Endodermal cell (in vitro differentiated cells): ENCODE results near the gene MAPK8IP1. TPM values are rescaled to one million over a fixed set of nuclear protein-coding genes. Genes with fewer than 3 reads are reported as not detected.

Experiments used
- DNase-seq: peaks from one replicate; pipeline ENCODE4 v3.0.0-alpha.2; 2017
- H3K27ac ChIP-seq: 2 replicates; pipeline ENCODE4 v1.5.1; 2013; ENCODE audit warnings: mild to moderate bottlenecking, low read depth, low read length, moderate library complexity
- H3K27me3 ChIP-seq: 2 replicates; pipeline ENCODE4 v1.6.1; 2013; ENCODE audit warnings: mild to moderate bottlenecking, low read length, moderate library complexity; ENCODE audit not compliant: insufficient read depth, control insufficient read depth, poor library complexity, severe bottlenecking
- H3K36me3 ChIP-seq: 2 replicates; pipeline ENCODE4 v1.7.0; 2013; ENCODE audit warnings: mild to moderate bottlenecking, low read length, moderate library complexity; ENCODE audit not compliant: control insufficient read depth, insufficient read depth
- H3K4me1 ChIP-seq: one replicate; pipeline ENCODE4 v1.7.0; 2013; ENCODE audit warnings: low read length; ENCODE audit not compliant: control insufficient read depth, insufficient read depth
- H3K4me3 ChIP-seq: 2 replicates; pipeline ENCODE4 v1.5.1; 2013; ENCODE audit warnings: mild to moderate bottlenecking, low read length, moderate library complexity
- H3K9ac ChIP-seq: 2 replicates; pipeline ENCODE4 v1.6.1; 2013; ENCODE audit warnings: mild to moderate bottlenecking, low read length, moderate library complexity; ENCODE audit not compliant: poor library complexity, severe bottlenecking; ENCODE audit errors: extremely low read depth
- H3K9me3 ChIP-seq: 2 replicates; pipeline ENCODE4 v1.6.1; 2013; ENCODE audit warnings: mild to moderate bottlenecking, low read length, moderate library complexity; ENCODE audit not compliant: control insufficient read depth
- H3K27ac Mint-ChIP-seq: 2 replicates; pipeline ENCODE4 v1.8.0; 2020; ENCODE audit warnings: mixed read lengths
- H3K27me3 Mint-ChIP-seq: 2 replicates; pipeline ENCODE4 v1.8.0; 2021; ENCODE audit warnings: mild to moderate bottlenecking, mixed read lengths; ENCODE audit not compliant: insufficient read depth
- H3K36me3 Mint-ChIP-seq: 2 replicates; pipeline ENCODE4 v1.8.0; 2020; ENCODE audit warnings: low read depth, mixed read lengths
- H3K4me1 Mint-ChIP-seq: 2 replicates; pipeline ENCODE4 v1.8.0; 2020; ENCODE audit warnings: mixed read lengths
- H3K4me3 Mint-ChIP-seq: 2 replicates; pipeline ENCODE4 v1.8.0; 2020; ENCODE audit warnings: mild to moderate bottlenecking, moderate library complexity, mixed read lengths
- H3K9me3 Mint-ChIP-seq: 2 replicates; pipeline ENCODE4 v1.8.0; 2020; ENCODE audit warnings: mild to moderate bottlenecking, mixed read lengths
- WGBS, 2 experiments: methylation state at CpG; one replicate each; pipeline versions ENCODE4 v1.1.5 to v1.1.7; 2013; ENCODE audit warnings: missing lambda C conversion rate in 2 of 2, mixed read lengths in 1 of 2; ENCODE audit not compliant: insufficient coverage in 1 of 2, insufficient read length in 1 of 2; 5-methylcytosine and 5-hydroxymethylcytosine counted together
- total RNA-seq, 2 donors: library from RNA; stranded (reverse); fragmentation: NEBNext Ultra II Directional in 1 of 2; extraction: Animal tissue kit (Norgen Biotek cat#: 25700) in 1 of 2; gene quantifications; 2 replicates in 1 of 2; 3 replicates in 1 of 2; pipeline ENCODE4 v1.2.1, GENCODE V29; 2021
- TF ChIP-seq, protein P1 (sequence below): fragments of 200-600 bp; sonication (generic); conservative IDR thresholded peaks from 2 replicates; pipeline ENCODE4 v1.5.0; 2021; ENCODE audit warnings: antibody characterized with exemption, mild to moderate bottlenecking

The MAPK8IP1 gene
- total RNA-seq, 2 donors from 2014 or later = 11.2 to 12.8 TPM

DNA sequence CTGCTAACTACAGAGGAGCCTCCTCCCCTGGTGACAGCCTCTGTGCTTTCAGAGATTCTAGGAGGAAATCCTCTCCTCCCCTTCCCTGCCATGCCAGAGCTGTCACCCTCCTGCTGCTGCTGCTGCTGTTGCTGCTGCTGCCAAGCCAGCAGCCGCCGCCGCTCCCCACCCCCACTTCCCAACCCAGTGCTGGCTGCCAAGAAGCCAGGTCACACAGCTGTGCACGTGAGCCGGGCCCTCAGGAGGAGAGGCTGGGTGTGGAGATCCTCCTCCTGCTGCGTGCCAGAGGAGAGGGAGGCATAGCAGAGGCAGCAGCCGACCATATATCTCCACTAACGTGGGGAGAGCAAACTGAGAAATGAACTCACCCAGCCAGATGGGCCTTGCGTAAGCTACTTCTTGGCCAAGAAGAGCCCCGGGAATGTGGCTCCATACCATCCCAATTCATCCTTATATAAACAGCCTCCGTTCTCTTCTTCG lies 25.8 kb upstream of the MAPK8IP1 start:
- peaks cover 69% of the 10 kb centered on the region for H3K36me3 ChIP-seq
- no peaks in the 10 kb centered on the region for H3K9me3 Mint-ChIP-seq
- H3K9me3 ChIP-seq = no peaks in the 10 kb centered on the region
- WGBS, 2 experiments = 52 to 59% methylated on average over 10 to 12 of the region's 12 CpGs
- H3K9ac ChIP-seq = no peak overlapping the region
- peaks cover 6% of the 10 kb centered on the region for H3K4me1 Mint-ChIP-seq
- no peak overlapping the region for H3K27ac Mint-ChIP-seq
- H3K4me1 ChIP-seq = no peaks in the 10 kb centered on the region
- H3K27ac ChIP-seq = no peak overlapping the region
- TF ChIP-seq, protein P1, sequence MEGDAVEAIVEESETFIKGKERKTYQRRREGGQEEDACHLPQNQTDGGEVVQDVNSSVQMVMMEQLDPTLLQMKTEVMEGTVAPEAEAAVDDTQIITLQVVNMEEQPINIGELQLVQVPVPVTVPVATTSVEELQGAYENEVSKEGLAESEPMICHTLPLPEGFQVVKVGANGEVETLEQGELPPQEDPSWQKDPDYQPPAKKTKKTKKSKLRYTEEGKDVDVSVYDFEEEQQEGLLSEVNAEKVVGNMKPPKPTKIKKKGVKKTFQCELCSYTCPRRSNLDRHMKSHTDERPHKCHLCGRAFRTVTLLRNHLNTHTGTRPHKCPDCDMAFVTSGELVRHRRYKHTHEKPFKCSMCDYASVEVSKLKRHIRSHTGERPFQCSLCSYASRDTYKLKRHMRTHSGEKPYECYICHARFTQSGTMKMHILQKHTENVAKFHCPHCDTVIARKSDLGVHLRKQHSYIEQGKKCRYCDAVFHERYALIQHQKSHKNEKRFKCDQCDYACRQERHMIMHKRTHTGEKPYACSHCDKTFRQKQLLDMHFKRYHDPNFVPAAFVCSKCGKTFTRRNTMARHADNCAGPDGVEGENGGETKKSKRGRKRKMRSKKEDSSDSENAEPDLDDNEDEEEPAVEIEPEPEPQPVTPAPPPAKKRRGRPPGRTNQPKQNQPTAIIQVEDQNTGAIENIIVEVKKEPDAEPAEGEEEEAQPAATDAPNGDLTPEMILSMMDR = no peak
- no peak overlapping the region for H3K4me3 ChIP-seq
- no peaks in the 10 kb centered on the region for H3K27me3 Mint-ChIP-seq
- peaks cover 50% of the 10 kb centered on the region for H3K36me3 Mint-ChIP-seq
- H3K27me3 ChIP-seq = no peaks in the 10 kb centered on the region
- H3K4me3 Mint-ChIP-seq = no peak overlapping the region
- DNase-seq = peak; percentile 82

DNA sequence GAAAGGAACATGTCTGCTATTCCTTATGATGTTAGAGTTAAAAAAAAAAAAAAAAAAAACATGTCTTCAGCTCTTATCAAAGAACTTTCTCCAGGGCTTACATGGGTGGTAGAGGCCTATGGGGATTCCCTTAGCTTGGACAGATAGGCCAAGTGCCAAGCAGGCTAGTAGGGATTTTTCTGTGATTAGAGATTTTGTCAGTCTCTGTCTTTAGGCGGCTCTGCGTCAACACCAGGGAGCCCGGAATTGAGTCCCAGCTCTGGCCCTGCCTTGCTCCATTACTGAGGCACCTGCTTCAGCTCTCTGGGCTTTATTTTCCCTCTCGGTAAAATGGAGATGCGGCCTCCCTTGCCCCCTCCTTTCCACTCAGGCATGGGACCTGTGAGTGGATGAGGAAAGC lies 25.1 kb upstream of the MAPK8IP1 start:
- no peaks in the 10 kb centered on the region for H3K27me3 ChIP-seq
- no peak overlapping the region for H3K4me3 ChIP-seq
- peaks cover 6% of the 10 kb centered on the region for H3K4me1 Mint-ChIP-seq
- H3K27ac ChIP-seq = no peak overlapping the region
- H3K27me3 Mint-ChIP-seq = no peaks in the 10 kb centered on the region
- H3K36me3 Mint-ChIP-seq = peaks cover 53% of the 10 kb centered on the region
- H3K36me3 ChIP-seq = peaks cover 72% of the 10 kb centered on the region
- TF ChIP-seq, protein P1 = no peak
- H3K27ac Mint-ChIP-seq = no peak overlapping the region
- DNase-seq = no peak
- H3K9me3 Mint-ChIP-seq = no peaks in the 10 kb centered on the region
- H3K4me3 Mint-ChIP-seq = no peak overlapping the region
- H3K9ac ChIP-seq = no peak overlapping the region
- WGBS, 2 experiments = 89 to 99% methylated on average over 3 to 5 of the region's 5 CpGs
- no peaks in the 10 kb centered on the region for H3K9me3 ChIP-seq
- no peaks in the 10 kb centered on the region for H3K4me1 ChIP-seq

DNA sequence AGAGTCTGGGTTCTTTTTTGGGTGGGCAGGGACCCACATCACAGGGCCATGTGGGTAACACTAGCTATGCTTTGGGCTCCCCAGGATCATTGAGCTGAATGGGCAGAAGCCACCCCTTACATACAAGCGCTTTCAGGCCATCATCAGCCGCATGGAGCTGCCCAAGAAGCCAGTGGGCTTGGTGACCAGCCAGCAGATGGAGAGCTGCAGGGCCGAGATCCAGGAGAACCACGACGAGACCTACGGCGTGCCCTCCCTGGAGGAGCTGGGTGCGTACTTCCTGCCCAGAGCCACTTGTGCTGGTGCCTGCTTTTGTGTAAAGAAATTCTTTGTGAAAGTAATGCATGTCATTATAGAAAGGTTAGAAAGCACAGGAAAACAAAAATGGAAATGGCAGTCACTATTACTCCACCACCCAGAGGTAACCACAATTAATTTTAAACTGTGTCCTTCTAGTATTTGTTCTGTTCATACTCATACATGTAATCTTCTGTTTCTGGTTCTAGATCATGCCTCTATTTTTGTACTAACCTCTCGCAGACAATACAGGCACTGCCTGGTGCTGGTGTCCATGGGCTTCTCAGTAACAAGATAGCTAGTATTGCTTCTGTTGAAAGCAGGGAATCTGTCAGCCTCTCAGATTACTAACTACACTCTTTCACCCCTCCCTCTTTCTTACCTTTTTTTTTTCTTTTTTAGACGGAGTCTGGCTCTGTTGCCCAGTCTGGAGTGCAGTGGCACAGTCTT lies 24.5 kb upstream of the MAPK8IP1 start:
- DNase-seq = no peak
- WGBS, 2 experiments = 93 to 94% methylated on average over 9 to 10 of the region's 10 CpGs
- no peak overlapping the region for H3K27ac ChIP-seq
- H3K36me3 ChIP-seq = peaks cover 73% of the 10 kb centered on the region
- Mint-ChIP-seq H3K27me3 (no peaks in the 10 kb centered on the region), H3K36me3 (peaks cover 55% of the 10 kb centered on the region), H3K27ac (no peak overlapping the region), H3K4me1 (peaks cover 6% of the 10 kb centered on the region), H3K4me3 (no peak overlapping the region), H3K9me3 (no peaks in the 10 kb centered on the region)
- no peaks in the 10 kb centered on the region for H3K4me1 ChIP-seq
- H3K9me3 ChIP-seq = no peaks in the 10 kb centered on the region
- no peaks in the 10 kb centered on the region for H3K27me3 ChIP-seq
- TF ChIP-seq, protein P1 = no peak
- no peak overlapping the region for H3K9ac ChIP-seq
- no peak overlapping the region for H3K4me3 ChIP-seq
